GM23338 (cell line): Measurements from ENCODE around the gene MT1E. TPM values are rescaled to one million over a fixed set of nuclear protein-coding genes. Genes with fewer than 3 reads are reported as not detected.

Source experiments
- ATAC-seq: fragments of 200-7000 bp; cut with Tn5 transposase; 3 replicates; pipeline ENCODE4 v1.9.1; 2020
- DNase-seq: peaks from one replicate; pipeline ENCODE4 v3.0.0-alpha.2; 2015; ENCODE audit warnings: low spot score
- H2AFZ ChIP-seq: fragments of 200-600 bp; sonication (generic); 2 replicates; pipeline ENCODE4 v1.8.0; 2016; ENCODE audit warnings: antibody characterized with exemption, mild to moderate bottlenecking, moderate library complexity
- H3F3A ChIP-seq: fragments of 200-600 bp; sonication (generic); replicated peaks from 2 replicates; pipeline ENCODE4 v1.8.0; 2017; ENCODE audit warnings: antibody characterized with exemption, mixed run types, low read depth
- H3K27ac ChIP-seq: fragments of 200-600 bp; sonication (generic); 2 replicates; pipeline ENCODE4 v1.6.1; 2016; ENCODE audit warnings: low read depth
- H3K27me3 ChIP-seq: fragments of 200-600 bp; sonication (generic); 2 replicates; pipeline ENCODE4 v1.8.0; 2016; ENCODE audit warnings: mild to moderate bottlenecking, mixed run types, moderate library complexity; ENCODE audit not compliant: insufficient read depth
- H3K36me3 ChIP-seq: fragments of 200-600 bp; sonication (generic); 2 replicates; pipeline ENCODE4 v1.8.0; 2016; ENCODE audit warnings: mild to moderate bottlenecking; ENCODE audit not compliant: insufficient read depth
- H3K4me1 ChIP-seq: fragments of 200-600 bp; sonication (generic); 2 replicates; pipeline ENCODE4 v1.8.0; 2016; ENCODE audit warnings: mild to moderate bottlenecking, moderate library complexity; ENCODE audit not compliant: insufficient read depth
- H3K4me2 ChIP-seq: fragments of 200-600 bp; sonication (generic); 2 replicates; pipeline ENCODE4 v1.7.1; 2017; ENCODE audit warnings: mixed run types
- H3K4me3 ChIP-seq: fragments of 200-600 bp; sonication (generic); 2 replicates; pipeline ENCODE4 v1.6.1; 2016; ENCODE audit warnings: mixed run types
- H3K79me2 ChIP-seq: fragments of 200-600 bp; sonication (generic); replicated peaks from 2 replicates; pipeline ENCODE4 v1.8.0; 2017; ENCODE audit warnings: mild to moderate bottlenecking; ENCODE audit not compliant: insufficient read depth
- H3K9me2 ChIP-seq: fragments of 200-600 bp; sonication (generic); 2 replicates; pipeline ENCODE4 v1.8.0; 2017; ENCODE audit not compliant: insufficient read depth
- H4K20me1 ChIP-seq: fragments of 200-600 bp; sonication (generic); replicated peaks from 2 replicates; pipeline ENCODE4 v1.8.0; 2017; ENCODE audit warnings: mild to moderate bottlenecking; ENCODE audit not compliant: insufficient read depth
- H3K27ac Mint-ChIP-seq: 2 replicates; pipeline ENCODE4 v1.8.0; 2020; ENCODE audit warnings: inconsistent platforms, mild to moderate bottlenecking, moderate library complexity, mixed read lengths
- H3K27me3 Mint-ChIP-seq: 3 replicates; pipeline ENCODE4 v1.8.0; 2022; ENCODE audit warnings: low read depth, mild to moderate bottlenecking, moderate library complexity, mixed read lengths, inconsistent platforms; ENCODE audit not compliant: insufficient read depth, poor library complexity
- H3K36me3 Mint-ChIP-seq: 3 replicates; pipeline ENCODE4 v1.8.0; 2021; ENCODE audit warnings: low read depth, mild to moderate bottlenecking, inconsistent platforms, moderate library complexity, mixed read lengths
- H3K4me1 Mint-ChIP-seq: 3 replicates; pipeline ENCODE4 v1.8.0; 2020; ENCODE audit warnings: mild to moderate bottlenecking, inconsistent platforms, mixed read lengths
- H3K4me3 Mint-ChIP-seq: 3 replicates; pipeline ENCODE4 v1.8.0; 2021; ENCODE audit warnings: moderate library complexity, mild to moderate bottlenecking, inconsistent platforms, mixed read lengths
- H3K9me3 Mint-ChIP-seq: 3 replicates; pipeline ENCODE4 v1.8.0; 2020; ENCODE audit warnings: moderate library complexity, mild to moderate bottlenecking, inconsistent platforms, mixed read lengths
- CREB1 ChIP-seq: fragments of 250-450 bp; sonication (Bioruptor Pico); IDR thresholded peaks from 2 replicates; pipeline ENCODE4 v1.5.0; 2020; ENCODE audit warnings: low read depth, mild to moderate bottlenecking, moderate library complexity
- CTCF ChIP-seq, 2 experiments: fragments of 200-600 bp in 1 of 2; sonication (generic) in 1 of 2; conservative IDR thresholded peaks; 2 replicates each; pipeline versions ENCODE4 v1.5.1 to v1.6.1; 2016 to 2017; ENCODE audit warnings: antibody characterized with exemption in 2 of 2, low read depth in 2 of 2, mild to moderate bottlenecking in 2 of 2, moderate library complexity in 1 of 2
- ETS1 ChIP-seq: IDR thresholded peaks from 2 replicates; pipeline ENCODE4 v1.6.1; 2016; ENCODE audit warnings: antibody characterized with exemption
- EZH2 ChIP-seq: fragments of 200-600 bp; sonication (generic); IDR thresholded peaks from one replicate; pipeline ENCODE4 v1.8.0; 2017; ENCODE audit warnings: antibody characterized with exemption, mild to moderate bottlenecking, low read depth; ENCODE audit not compliant: unreplicated experiment
- POLR2AphosphoS5 ChIP-seq: IDR thresholded peaks from 2 replicates; pipeline ENCODE4 v1.6.1; 2016; ENCODE audit warnings: antibody characterized with exemption, low read depth
- REST ChIP-seq: IDR thresholded peaks from one replicate; pipeline ENCODE4 v1.6.1; 2018; ENCODE audit warnings: antibody characterized with exemption; ENCODE audit not compliant: unreplicated experiment
- STAT1 ChIP-seq: IDR thresholded peaks from one replicate; pipeline ENCODE4 v1.6.1; 2016; ENCODE audit warnings: antibody characterized with exemption; ENCODE audit not compliant: unreplicated experiment
- ZNF114 ChIP-seq: fragments of 250-450 bp; sonication (Bioruptor Pico); IDR thresholded peaks from 2 replicates; pipeline ENCODE4 v1.5.0; 2020; ENCODE audit warnings: mild to moderate bottlenecking, moderate library complexity
- ZNF331 ChIP-seq: fragments of 250-450 bp; sonication (Bioruptor Pico); IDR thresholded peaks from 2 replicates; pipeline ENCODE4 v1.5.0; 2020; ENCODE audit warnings: low read depth, mild to moderate bottlenecking, moderate library complexity
- polyA plus RNA-seq: library from polyadenylated mRNA; unstranded; fragments of >200 nt; fragmentation: Nextera tagmentation; extraction: Ambion mirVana; gene quantifications from 2 replicates; pipeline ENCODE4 v1.2.1, GENCODE V29; 2016
- total RNA-seq: library from RNA; depleted of rRNA; stranded (reverse); fragments of >200 nt; shearing (Covaris generic); gene quantifications from 2 replicates; pipeline ENCODE4 v1.2.3, GENCODE V29; 2014

Gene MT1E
- total and polyA plus RNA-seq, 2 experiments from 2014 or later, result 31.0 to 121 TPM

GRCh38 chr16:56620339-56620897 is 5.2 kb upstream of the MT1E start:
- H2AFZ ChIP-seq, result no peak overlapping the region
- no peak overlapping the region for H3K4me3 Mint-ChIP-seq
- no peak overlapping the region for H3K4me2 ChIP-seq
- no peak for TF ChIP-seq POLR2AphosphoS5
- TF ChIP-seq REST, result no peak
- TF ChIP-seq ZNF114 (CRISPR knock-in tag), result no peak
- TF ChIP-seq EZH2, result no peak
- TF ChIP-seq CTCF (conservative IDR thresholded peaks at IDR 0.05; ENCODE audit: low read depth in 2 of 2), result no peak
- no peak for TF ChIP-seq CREB1
- TF ChIP-seq ETS1, result no peak
- TF ChIP-seq ZNF331 (CRISPR knock-in tag), result no peak
- no peak for TF ChIP-seq STAT1
- peaks cover 55% of the 10 kb centered on the region for H3K4me1 ChIP-seq
- H4K20me1 ChIP-seq, result 0 out of 2 replicates have a peak, but pooled peaks cover 9% of the 10 kb centered on the region
- no peak overlapping the region for H3K27ac Mint-ChIP-seq
- 0 out of 2 replicates have a peak, but pooled peaks cover 6% of the 10 kb centered on the region for H3F3A ChIP-seq
- no peak overlapping the region for H3K4me3 ChIP-seq
- peaks cover 48% of the 10 kb centered on the region for H3K4me1 Mint-ChIP-seq
- no peak overlapping the region for H3K27ac ChIP-seq
- no peaks in the 10 kb centered on the region for H3K36me3 ChIP-seq
- no peaks in the 10 kb centered on the region; the same call in 1 of the 2 replicates for H3K9me2 ChIP-seq
- H3K9me3 Mint-ChIP-seq, result peaks cover 11% of the 10 kb centered on the region; the same call in 1 of the 3 replicates
- no peak for DNase-seq
- ATAC-seq, result no peak
- no peaks in the 10 kb centered on the region for H3K36me3 Mint-ChIP-seq
- peaks cover 100% of the 10 kb centered on the region for H3K27me3 ChIP-seq
- no peaks in the 10 kb centered on the region for H3K79me2 ChIP-seq
- H3K27me3 Mint-ChIP-seq, result peaks cover 89% of the 10 kb centered on the region
